Hematopoietic multipotent progenitor cell treated with erythropoietin and hydrocortisone succinate and interleukin-3 and kit ligand, for 17 days (in vitro differentiated cells): Measurements from ENCODE around the gene KIF26A.

ENCODE experiments used
- DNase-seq: peaks from one replicate; pipeline ENCODE4 v3.0.0-alpha.2; 2015; ENCODE audit warnings: low spot score

KIF26A gene

DNA sequence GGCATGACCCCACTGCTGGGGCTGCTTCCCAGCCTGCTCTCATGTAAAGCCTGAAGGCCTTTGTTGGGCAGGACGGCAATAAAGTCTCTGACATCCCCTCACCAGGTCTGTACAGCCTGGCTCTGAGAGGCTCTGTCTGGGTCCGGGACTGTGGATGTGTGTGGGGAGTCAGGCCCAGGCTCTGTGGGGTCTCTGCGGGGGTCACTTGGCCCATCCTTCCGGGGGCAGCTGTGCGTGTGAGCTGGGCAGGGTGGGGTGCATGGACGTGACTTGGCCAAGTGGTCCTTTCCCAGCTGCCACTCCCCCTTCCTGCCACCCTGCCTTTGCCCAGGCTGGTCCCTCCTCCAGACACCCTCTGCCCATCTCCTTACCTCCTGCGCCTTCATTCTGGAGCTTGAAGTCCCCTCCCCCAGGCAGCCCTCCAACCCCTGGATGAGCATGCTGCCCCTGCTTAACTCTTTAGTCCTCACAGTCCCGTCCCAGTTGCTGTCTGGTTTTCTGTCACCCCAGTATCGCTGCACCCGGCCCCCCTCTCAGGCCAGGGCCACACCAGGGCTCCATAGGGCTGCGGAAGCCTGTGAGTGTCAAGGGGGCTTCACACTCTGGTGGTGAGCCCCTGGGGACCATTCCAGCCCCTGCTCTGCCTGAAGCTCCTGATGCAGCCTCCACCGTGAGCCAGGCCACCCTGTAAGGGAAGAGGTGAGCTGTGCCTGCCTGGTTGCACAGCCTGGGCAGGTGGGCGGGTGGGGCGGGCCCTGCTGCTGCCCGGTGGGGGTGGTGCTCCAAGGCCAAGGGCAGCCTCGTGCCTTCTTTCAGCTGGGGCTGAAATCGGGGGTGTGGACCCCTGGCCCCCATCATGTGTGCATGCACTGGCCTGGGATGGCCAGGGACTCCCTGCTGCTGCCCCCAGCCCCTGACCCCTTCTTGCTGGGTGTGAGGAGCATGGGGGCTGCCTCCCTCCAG is 25.5 kb upstream of the KIF26A start:
- no peak for DNase-seq

DNA sequence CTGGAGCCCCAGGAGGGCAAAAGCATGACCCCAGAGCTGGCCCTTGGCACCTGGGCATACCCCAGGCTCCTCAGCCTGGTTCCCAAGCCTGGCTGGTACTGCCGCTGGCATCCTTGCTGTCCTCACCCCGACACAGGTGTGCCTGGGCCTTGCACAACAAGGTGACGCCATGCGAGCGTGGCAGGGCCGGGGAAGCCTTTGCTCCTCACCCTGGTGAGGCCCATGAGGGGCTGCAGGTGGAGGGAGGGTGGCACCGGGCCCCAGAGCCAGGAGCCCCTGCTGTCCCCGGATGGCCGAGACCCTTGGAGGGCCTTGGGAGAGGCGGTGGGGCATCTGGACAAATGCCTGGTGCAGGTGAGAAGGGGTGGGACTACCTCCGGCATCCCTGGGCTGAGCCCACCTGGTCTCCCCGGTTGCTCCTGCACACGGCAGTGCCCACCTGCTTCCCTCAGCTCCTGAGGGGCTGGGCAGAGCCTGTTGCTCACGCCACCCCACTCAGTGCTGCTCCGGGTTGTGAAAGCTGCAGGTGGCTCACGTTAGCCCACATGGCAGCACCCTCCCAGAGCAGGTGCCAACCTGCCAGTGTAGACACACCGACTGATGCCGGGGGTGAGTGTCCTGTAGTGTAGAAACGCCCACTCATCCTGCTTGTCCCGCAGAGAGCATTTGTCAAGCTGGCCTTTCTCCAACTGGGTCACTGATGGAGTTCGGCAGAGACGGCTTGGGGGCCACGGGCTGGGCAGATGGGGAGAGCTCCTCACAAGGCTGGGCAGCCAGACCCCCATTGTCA is 24.6 kb upstream of the KIF26A start:
- no peak for DNase-seq

DNA sequence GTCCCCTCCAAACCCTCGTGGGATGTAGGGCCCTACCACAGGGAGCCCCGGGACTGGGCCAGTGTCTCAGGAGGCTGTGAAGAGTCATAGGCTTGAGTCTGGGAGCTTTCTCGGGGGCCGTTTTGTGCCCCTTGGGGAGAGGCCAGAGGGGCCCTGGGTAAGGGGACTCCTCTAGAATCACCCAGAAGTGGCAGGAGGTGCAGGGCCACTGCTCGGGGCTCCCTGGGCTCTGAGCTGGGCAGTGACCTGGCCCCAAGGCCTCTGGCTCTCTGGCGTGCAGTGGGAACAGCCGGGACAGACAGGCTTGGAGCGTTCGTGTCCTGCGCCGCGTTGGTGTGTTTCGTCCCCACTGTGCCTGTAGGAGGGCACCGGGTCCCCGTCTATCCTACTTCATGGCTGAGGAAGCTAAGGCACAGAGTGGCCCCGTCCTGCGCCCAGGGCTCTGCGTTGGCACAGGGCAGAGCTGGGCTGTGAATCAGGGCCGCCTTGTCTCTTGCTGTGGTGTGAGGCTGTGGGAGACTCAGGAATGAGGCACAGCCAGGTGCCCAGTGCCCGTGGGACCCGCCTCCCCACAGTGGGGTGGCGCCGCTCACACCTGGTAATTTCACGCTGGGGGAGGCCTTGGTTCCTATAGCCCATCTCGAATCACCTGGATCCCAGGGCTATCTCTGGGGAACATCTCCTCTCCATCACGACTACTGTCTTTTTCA is 23.8 kb upstream of the KIF26A start:
- no peak for DNase-seq

DNA sequence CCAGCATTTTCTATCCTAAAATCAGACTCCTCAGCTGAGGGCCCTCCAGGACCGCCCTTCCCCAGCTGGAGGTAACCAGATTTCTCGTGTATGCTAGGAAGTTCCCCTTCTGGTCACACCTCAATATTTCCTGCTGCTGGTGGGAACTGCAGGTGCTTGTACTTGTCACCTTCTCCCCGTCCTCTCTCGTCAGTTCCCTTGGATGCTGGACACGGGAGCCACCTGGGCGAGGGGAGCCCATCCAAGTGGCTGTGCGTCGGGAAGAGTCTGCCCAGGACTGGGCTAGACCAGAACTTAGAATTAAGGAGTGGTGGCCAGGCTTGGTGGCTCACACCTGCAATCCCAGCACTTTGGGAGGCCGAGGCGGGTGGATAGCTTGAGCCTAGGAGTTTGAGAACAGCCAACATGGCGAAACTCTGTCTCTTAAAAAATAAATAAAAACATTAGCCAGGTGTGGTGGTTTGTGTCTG is 23.2 kb upstream of the KIF26A start:
- DNase-seq: no peak

DNA sequence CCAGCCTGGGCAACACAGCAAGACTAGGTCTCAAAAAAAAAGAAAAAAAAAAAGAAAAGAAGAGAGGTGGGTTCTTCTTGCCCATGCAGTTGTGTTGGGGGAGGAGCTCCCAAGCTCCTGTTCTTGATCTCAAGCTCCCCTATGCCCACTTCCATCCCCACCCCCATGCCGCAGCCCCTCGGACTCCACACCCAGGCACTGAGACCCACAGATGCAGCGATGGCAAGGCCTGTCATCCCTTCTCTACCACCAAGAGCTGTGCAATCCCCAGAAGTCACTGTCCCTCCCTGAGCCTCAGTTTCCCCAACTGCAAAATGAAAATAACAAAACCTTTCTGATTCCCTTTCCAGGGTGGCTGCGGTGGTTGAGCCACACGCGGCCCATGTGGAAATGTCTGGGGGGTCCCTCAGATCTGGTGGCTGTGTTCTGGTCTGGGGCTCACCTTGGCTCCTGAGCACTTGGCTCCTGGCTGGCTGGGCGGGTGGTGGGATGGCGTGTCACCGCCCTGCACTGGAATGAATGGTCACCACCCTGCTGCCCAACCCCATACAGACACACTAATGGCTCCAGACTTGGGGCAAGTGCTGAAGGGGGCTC is 22.6 kb upstream of the KIF26A start:
- DNase-seq: no peak

DNA sequence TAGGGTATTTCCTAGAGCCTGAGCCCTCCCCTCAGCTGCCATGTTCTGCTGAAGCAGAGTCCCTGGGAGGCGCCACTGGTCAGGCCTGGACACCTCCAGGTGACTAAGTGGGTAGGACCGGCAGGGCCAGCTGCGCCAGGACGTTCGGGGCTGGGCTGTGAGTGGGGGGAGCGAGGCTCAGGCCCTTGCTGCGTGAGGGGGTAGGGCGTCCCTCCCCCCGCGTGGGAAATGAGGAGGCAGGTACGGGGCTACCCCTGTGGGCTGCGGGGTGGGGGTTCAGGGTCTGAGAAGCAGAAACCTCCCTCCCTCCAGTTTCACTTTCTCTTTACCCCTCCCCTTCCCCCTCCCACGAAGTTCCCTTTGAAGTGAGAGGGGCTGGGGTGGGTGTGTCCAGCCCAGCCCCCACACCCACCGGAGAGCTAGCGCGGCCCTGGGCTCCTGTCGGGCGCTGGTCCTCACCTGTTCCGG is 22.1 kb upstream of the KIF26A start:
- DNase-seq: no peak

DNA sequence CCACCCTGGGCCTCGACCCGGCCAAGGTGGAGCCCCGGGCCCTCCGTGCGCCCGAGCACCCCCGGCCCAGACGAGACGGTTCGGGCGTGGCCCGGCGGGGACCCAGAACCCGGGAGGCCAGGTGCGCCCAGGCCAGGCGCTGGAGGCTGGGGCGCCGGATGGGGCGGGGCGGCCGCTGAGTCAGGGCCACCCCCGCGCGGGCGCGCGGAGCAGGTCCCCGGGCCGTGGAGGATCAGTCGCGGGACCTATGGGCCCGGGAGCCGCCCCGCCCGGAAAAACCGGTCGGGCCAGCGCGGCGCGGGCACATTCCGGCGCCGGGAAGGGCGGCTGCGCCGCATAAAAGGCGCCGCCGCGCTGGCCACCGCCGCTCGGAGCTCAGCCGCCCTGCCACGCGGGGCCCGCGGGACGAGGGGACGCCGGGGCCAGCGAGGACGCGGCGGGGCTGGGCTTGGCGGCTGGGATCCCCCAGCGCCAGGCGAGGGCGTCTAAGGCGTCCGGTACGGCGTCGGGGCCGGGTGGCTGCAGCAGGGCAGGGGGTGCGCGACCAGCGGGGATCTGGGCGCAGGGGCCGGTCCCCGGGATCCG is 21.5 kb upstream of the KIF26A start:
- no peak for DNase-seq

DNA sequence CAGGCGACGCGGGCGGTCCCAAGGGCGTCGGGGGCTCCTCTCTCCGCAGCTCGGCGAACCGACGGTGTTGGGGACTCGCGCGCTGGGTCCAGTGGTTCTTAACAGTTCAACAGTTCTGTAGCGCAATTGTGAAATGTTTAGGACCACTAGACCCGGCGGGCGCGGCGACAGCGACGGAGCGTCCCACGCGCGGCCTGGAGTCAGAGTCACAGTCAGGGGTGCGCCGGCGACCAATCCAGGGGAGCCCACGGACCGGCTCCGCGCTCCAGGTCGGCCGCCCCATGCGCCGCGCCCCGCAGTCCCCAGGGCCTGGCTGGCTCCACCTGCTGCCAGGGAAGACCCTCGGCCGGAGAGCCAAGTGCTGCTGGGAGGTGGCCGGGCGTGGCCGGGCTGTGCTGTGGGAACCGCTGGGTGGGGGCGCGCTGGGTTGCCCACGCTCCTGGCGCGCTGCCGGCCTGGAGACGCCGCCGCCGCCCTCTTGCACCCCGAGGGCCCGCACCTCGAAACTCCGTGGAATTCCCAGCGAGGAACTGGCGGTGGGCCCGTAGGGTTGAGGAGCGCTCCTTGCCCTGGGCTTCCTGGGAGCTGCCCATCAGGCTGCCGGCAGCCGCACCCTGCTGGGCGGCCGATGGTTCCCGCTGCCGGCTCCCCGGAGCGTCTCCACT is 20.9 kb upstream of the KIF26A start:
- no peak for DNase-seq

DNA sequence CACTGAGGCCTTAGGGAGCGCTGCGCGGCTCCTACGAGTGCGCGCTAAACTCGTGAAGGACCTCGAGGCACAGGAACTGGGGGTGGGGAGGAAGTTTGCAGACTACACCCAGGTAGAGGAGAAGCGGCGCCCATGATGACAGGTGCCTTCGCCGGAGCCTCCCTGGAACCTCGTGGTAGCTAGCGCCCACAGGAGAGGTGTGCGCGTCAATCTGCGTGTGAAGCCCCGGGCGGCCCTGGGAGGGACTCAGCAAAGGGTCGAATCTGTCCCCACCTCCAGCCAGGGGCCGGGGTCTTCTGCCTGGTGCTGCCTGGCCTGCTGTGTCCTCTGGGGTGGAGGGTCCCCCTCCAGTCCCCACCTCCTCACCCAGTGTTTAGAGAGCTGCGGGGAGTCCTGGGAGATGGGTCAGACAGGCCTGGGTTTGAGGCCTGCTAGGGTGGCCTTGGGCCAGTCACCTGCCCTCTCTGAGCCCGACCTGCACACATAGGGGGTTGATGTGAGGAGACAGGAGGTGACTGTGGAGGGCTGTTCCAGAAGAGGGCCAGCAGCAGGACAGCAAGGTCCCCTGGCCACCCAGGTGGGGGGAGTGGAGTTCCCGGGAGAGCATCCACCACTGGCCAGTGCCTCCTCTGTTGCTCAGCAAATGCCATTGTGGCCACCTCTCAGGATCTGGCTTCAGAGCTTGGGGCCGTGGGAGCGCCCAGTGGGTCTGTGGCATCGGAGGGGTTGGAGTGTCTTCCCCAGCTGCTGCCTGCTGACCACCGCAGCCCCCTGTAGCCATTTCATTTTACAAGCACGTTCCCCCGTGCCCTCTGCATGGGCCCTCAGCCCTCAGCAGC is 20.2 kb upstream of the KIF26A start:
- no peak for DNase-seq

DNA sequence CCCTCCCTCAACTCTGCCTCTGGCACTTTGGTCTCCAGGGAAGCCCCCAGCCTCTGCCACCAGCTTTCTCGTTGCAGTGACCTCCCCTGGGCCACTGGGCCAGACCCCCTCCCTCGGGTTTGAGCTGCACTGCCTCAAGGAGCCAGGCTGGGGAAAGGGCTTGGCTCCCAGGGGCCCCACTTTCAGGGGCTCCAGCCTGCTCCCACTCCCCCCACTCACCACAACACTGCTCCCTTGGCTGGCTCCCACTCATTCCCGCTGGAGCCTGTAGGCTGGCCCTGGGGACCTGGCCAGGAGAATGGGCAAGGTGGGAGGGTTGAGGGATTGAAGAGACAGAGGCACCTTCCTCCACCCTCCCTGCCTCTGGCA is 19.3 kb upstream of the KIF26A start:
- DNase-seq: no peak

DNA sequence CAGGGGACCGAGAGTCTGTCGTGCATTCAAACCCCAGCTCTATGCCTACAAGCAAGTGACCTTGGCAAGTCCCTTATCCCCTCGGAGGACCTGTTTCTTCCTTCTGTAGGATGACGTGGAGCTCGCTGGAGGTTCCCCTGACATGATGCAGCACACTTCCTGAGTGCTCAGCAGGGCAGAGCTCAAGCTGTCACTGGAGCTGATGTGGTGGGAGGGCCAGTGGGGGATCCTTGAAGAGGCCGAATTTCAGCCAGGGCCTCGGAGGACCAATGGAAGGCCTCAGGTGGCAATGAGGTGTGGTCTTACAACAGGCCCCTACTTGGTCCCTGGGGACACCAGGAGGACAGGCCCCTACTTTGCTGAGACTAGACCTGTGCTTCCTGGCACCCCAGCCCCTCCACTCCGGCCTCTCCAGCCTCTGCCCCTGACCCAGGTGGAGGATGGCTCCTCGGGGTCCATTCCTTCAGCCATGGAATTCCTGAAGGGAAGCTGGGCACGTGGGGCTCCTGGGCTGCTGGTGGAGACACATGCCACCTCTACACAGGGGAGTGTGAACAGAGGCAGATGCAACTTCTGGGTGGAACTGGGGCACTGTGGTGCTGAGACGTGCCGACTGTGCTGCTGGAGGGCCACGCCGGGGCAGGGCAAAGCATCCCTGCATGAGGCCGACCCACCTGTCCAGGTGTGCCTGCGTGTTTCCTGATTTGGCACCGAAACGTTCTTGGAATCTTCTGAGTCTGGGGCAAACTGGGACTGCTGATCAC is 18.7 kb upstream of the KIF26A start:
- DNase-seq: no peak

DNA sequence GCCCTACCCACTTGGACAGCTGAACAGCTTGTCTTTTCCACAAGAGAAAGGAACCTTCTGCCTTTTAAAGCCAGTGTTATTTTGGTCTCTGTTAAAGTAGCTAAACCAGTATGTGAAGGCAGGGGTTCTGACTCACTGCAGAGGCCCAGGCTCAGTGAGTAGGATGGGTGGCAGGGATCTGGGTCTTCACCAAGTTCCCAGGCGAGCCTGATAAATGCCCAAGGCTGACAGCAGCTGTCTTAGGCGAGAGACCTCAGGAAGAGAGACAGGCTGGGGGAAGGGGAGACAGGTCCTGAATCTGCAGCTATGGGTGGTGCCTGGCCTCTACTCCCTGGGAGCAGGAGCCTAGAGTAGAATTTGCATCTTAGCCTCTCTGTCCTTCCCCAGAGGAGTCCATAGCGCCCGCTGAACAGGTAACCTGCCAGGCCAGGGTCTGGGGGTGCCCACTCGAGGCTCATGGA is 18.1 kb upstream of the KIF26A start:
- DNase-seq: no peak

DNA sequence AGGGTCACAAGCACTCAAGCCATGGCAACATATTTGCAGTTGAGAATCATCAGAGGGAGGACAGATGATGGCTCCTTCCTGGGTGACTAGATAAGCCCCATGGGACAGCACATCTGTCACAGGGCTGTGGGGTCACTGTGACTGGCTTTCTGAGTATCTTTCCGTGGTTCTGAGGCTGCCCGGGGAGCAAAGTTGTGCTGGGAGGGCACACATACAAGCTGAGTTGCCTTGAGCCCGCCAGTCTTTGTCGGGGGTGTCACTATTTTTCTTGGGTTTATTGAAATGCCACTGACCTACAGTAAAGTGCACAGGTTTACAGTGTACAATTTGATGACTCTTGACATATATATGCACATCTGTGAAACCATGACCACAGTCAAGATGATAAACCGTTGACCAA is 17.2 kb upstream of the KIF26A start:
- no peak for DNase-seq

DNA sequence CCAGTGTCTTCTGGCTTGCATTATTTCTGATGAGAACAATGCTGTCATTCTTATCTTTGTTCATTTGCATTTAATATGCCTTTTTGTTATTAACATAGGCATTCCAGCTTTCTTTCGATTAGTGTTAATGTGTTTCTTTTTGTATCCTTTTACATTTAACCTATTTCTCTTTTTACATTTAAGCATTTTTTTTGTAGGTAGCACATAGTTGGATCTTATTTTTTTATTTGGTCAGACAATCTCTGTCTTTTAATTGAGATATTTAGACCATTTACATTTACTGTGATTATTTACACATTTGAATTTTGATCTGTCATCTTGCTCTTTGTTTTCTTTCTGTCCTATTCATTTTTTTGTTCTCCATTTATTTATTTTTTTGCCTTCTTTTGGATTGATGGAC is 14.5 kb upstream of the KIF26A start:
- DNase-seq: no peak

DNA sequence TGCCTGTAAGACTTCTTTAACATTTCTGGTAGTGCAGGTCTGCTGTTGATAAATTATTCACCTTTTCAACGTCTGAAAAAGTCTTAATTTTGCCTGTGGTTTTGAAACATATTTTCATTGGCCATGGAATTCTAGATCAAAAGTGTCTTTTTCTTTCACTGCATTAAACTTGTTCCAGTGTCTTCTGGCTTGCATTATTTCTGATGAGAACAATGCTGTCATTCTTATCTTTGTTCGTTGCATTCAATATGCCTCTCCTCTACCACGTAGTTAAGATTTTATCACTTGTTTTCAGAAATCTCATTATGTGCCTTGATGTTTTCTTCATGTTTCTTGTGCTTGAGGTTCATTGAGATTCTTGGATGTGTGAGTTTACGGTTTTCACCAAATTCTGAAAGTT is 13.4 kb upstream of the KIF26A start:
- no peak for DNase-seq

DNA sequence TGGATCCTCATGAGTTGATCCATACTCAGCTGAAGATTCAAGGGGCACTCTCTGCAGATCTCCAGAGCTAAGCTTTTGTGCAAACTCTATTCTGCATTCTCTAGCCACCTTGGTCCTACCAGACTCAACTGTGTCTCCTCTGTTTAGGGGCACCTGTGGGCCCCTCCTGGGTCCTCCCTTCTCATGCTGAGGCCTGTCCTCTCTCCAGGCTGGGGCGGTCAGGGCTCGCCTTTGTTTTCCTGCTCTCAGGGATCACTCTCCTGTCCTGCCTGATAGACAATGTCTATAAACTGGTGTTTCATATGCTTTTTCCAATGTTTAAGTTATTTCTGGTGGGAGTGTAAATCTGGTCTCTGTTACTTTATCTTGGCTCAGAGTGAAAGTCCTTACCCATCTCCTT is 11.6 kb upstream of the KIF26A start:
- no peak for DNase-seq

DNA sequence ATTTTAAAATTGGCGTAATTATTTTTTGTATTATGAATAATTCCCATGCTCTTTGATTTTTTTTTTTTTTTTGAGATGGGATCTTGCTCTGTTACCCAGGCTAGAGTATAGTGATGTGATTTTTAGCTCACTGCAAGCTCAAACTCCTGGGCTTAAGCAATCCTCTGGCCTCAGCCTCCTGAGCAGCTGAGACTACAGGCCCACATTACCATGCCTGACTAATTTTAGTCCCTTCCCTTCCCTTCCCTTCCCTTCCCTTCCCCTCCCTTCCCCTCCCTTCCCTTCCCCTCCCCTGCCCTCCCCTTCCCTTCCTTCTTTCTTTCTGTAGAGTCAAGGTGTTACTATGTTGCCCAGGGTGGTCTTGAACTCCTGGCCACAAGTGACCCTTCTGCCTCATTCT is 9.4 kb upstream of the KIF26A start:
- no peak for DNase-seq

DNA sequence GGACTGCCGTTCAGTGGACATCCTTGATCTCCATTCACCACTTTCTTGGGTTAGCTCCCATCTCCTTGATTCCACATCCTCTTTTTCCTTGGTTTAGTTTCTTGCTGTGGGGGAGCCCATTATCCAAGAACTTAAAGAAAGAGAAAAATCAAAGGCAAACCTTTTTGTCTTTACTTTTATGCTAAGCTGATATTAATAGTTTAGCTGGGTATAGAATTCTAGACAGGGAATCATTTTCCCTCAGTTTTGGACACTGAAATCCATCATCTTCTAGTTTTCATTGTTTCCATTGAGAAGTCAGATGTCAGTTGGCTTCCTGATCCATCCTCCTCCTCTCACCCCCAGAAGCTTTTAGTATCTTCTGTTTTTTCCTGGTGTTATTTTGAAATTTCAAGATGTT is 8.8 kb upstream of the KIF26A start:
- no peak for DNase-seq

DNA sequence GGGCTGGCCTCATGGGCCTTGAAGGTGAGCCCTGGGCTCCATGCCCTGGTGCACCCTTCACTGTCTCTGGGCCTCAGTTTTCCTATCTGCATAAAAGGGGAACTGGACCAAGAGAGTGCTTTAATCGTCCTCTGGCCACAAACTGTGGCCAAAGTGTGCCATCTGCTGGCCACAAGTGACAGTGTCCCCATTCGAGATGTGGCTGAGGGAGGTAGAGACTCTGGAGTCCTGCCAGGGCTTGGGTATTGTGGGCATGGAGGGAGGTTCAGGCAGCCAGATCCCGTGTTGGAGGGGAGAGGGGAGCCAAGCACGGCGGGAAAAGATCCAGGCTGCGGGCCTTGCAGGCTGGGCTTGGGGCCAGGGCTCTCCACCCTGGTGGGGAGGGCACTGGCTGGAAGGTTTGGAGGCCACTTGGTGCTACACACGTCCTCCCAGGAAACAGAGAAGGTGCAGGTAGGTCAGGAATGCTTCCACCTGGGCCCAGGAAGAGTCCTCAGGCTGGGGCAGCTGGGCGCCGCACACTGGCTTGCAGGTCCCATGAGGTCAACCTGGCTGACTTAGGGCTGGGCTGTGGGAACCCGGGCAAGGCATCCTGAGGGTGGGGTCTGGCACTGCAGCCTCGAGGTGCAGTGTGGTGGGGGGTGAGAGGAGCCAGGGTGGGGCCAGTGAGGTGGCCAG is 7.3 kb upstream of the KIF26A start:
- DNase-seq: peak; percentile 42
